ENCODE data around the gene FAM98B. TPM values are rescaled to one million over a fixed set of nuclear protein-coding genes. Genes with fewer than 3 reads are reported as not detected.

Gene FAM98B
- total and polyA plus RNA-seq, 10 of the 15 experiments (the other 5 are each of a cell fraction or from before 2014, with no cell fraction given): 1.3 to 36.7 (median 10.9) TPM

GRCh38 chr15:38528294-38528693, 74.4 kb downstream of the FAM98B start (continued):
- TF ChIP-seq USF2 (IDR thresholded peaks at IDR 0.05; ENCODE audit: borderline replicate concordance, low read depth, low read length) (no peak), HDAC2 (IDR thresholded peaks at IDR 0.05) (no peak), BACH1 (IDR thresholded peaks at IDR 0.05; ENCODE audit: borderline replicate concordance) (no peak), RELA (IDR thresholded peaks at IDR 0.05; ENCODE audit: borderline replicate concordance, partially characterized antibody) (no peak), BCLAF1 (IDR thresholded peaks at IDR 0.05) (no peak), RUNX3 (IDR thresholded peaks at IDR 0.05; ENCODE audit: low read length) (no peak), RBBP5 (conservative IDR thresholded peaks at IDR 0.05) (no peak), EED (IDR thresholded peaks at IDR 0.05; ENCODE audit: low read depth) (no peak), ZNF622 (IDR thresholded peaks at IDR 0.05) (no peak), ELK1 (IDR thresholded peaks at IDR 0.05; ENCODE audit: low read depth, low read length) (no peak), KAT2A (conservative IDR thresholded peaks at IDR 0.05; ENCODE audit: control insufficient read depth, low read depth, low read length) (no peak)

Measured in GM12878 (cell line).